HG03575 (cell line): Measurements from ENCODE around the gene SLC38A1.
"Not testable (repeated sequence)": the region's sequence is repeated elsewhere in the genome, so short reads cannot be mapped to it uniquely, and the experiment has no call there.

Experiments used
- ATAC-seq: cut with Tn5 transposase; IDR thresholded peaks from one replicate; pipeline ENCODE4 v1.9.1; 2021; ENCODE audit not compliant: unreplicated experiment, insufficient number of reproducible peaks, low FRiP score; ENCODE audit errors: extremely low read depth

SLC38A1 gene

GRCh38 chr12:46212108-46212982, 56.5 kb downstream of the SLC38A1 start:
- ATAC-seq = no peak

DNA sequence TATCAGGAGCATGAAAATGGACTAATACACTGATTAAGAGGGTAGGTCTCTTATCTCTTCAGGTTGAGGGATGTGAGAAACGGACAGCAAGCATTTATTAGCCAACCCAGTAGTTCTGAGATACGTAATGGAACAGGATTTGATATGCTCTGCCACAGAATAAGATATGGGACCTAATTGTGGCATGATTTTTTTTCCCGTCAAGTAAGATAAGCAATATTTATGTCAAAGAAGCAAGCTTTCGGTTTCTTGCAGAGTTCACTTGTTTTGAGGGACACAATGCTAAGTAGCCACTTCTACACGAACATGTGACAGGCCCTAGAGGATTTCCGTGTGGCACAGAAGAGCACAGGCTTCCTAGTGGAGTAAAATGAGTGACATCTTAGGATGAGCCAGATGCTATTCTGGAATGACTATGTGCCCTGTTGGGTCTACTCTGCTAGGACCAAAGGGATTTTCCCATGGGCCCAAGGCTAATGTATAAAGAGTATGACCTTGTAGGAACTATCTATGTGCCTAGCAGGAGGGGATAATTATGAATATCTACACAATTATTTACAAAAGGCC, 57.9 kb downstream of the SLC38A1 start:
- no peak for ATAC-seq

- ATAC-seq = peak; percentile 30
Observed at GRCh38 chr12:46209914-46210872, 58.6 kb downstream of the SLC38A1 start.

DNA sequence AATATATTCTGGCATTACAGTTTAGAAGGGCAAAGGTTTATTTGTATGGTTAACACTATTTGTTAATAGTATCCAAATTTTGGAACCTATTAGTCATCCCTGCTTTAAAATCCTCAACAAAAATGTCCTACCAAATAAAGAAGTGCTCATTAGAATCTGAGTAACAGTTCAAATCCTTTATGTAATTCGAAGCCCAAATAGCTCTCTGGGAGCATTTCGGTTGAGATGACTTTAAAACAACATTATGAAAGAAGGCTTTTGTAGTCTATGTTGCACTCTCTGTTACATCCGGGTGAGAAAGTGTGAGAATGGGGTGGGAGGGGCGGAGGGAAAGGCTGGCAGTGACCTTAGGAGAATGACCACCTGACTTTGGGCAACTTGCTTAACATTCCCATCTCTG, 59.7 kb downstream of the SLC38A1 start:
- no peak for ATAC-seq

DNA sequence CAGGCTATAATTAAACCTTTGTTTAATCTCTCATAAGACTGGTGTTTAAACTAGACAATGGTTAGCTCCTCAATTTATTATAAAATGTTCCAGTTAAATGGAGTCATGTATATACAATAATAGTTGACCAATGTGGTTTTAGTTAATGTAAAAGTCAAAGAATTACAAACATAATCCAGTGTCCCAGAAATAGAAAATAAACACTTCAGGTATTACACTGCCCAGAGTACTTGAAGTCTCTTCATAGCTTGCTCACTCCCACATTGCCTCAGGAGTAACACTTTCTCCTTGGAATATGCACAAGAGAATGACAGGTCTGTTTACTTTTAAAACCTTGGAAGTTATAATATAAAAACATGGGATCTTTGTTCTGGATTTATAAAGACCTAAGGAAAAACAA, 60.5 kb downstream of the SLC38A1 start:
- ATAC-seq = no peak

GRCh38 chr12:46207644-46208043, 61.2 kb downstream of the SLC38A1 start:
- ATAC-seq = no peak

DNA sequence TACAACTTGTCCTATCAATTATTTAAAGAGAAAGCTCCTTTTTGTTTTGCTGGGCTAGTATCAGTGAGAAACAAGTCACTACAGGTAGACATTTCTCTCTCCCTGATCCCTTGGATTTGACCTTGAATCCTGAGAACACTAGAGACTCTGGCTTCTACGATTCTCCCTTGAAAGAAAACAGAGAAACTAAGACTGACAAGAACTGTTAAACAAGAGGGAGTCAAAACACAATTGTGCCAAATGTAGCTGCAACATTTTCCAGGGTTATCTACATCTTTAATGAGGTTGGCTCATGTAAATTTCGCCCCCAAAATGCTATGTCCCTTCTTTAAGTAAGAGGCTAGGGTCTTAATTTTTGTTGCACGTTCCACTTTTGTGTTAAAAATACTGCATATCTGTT, 62.4 kb downstream of the SLC38A1 start:
- no peak for ATAC-seq

- no peak for ATAC-seq
Observed at GRCh38 chr12:46205294-46205693, 63.5 kb downstream of the SLC38A1 start.

DNA sequence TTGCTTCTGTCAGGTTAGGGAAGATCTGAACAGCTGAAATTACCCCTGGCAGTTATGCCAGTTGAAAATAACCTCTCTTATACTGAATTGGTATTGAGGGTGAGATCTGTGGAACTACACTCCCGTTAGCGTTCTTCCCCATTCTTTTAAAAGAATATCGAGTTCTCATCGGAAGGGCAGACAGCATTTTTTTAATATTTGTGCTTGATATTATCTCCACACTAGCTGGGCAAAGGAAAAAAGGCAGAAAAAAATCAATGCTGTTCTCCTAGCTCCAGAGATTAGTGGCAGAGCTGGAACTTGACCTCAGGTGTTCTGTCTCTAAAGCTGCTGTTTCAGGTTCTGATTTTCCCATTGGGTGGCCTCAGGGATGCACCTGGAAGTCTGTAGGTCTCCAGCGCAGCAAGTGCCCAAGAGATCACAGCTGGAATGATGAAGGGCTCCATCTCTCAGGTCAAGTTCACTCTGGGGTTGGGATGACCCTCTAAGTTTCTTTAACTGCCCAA, 67.5 kb downstream of the SLC38A1 start:
- ATAC-seq = no peak

DNA sequence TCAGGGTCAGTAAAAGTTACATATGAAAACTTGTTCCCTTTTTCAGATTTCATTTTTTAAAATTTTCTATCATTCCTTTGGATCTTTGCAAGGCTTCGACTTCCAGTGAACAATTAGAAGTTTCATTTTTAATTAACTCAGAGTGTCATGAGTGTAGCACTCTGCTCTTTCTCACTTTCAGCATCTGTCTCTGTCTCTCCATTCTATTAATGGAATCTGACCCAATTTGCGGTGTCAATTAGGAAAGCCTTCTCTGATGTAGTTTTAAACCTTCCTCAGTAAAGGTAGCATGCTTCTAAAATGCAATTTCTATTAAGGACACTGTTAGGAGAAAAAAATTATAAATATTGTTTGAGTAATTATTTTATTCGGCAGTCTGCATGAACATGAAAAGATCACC, 68.3 kb downstream of the SLC38A1 start:
- no peak for ATAC-seq

DNA sequence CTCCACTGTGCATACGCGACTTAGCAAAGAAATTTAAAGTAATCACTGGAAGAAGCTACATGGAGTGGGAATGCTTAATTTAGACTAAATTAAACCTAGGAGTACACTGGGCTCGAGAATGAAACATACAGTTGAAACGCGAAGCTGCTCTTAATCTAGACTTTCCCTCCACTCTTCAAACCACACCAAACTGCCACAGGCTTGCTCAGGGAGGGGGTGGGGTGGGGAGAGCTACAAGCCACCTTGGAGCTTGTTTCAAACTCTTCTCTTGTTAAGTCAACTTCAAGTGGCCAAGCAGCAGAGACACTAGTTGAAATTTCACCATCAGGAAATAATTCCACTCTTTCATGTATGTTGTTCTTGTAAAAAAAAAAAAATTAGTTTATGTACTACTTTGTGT, 69.9 kb downstream of the SLC38A1 start:
- ATAC-seq = no peak

DNA sequence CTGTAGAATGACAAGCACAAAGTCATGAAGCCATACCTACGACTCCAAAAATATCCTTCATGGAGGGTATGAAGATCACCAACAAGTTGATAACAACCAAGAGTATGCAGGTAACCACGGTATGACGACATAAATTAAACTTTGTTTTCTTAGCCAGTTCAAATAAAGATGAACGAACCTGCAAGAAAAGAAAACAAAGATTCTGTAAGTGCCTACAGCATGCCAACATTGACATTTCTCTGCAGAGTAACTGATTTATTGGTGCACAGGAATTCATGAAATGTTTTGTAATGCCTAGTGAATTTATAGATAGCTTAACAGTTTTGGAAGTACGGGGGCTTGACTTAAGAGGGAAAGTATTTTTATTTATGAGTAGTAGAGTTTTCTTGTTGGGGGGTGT, 71.0 kb downstream of the SLC38A1 start:
- no peak for ATAC-seq

DNA sequence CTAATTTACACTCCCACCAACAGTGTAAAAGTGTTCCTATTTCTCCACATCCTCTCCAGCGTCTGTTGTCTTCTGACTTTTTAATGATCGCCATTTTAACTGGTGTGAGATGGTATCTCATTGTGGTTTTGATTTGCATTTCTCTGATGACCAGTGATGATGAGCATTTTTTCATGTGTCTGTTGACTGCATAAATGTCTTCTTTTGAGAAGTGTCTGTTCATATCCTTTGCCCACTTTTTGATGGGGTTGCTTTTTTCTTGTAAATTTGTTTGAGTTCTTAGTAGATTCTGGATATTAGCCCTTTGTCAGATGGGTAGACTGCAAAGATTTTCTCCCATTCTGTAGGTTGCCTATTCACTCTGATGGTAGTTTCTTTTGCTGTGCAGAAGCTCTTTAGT, 78.3 kb downstream of the SLC38A1 start:
- ATAC-seq = not testable (repeated sequence)

- no peak for ATAC-seq
Observed at GRCh38 chr12:46188170-46188569, 80.7 kb downstream of the SLC38A1 start.

- no peak for ATAC-seq
Observed at GRCh38 chr12:46187023-46187422, 81.8 kb downstream of the SLC38A1 start.

DNA sequence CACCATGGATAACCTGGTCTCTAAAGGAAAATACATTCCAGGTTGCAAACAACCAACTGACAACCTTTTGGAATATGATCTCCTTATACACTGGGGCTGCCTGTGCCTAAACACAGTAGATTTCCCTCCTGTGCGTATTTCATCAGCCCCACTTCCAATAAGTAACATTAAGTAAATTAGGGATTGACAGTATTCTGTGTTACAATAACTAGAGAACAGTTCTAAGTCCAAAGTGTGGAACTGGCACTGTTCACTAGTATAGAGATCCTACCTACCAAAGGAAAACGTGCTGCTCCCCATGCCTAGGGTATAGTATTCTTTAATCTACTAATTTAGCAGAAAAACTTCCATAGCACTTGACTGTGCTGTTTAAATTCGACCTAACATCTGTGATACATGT, 82.8 kb downstream of the SLC38A1 start:
- no peak for ATAC-seq

DNA sequence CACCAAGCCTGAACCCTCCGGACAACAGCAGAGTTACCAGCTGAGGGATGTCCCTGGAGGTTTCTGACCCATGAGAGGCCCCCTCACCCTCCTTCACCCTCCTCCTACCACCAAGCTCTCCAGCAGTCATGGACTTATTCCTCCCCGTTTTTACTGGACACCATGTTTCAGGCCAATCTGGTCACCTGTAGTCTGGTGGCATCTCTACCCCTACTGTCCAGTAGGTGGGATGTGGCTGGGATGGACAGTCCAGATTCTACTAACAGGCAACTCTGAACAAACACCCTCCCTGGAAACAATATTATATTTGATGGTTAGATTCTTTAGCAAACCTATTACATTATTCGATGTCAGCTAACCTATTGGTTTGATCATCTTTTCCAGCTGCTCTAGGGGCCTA, 83.2 kb downstream of the SLC38A1 start:
- no peak for ATAC-seq

- ATAC-seq = no peak
Observed at GRCh38 chr12:46184798-46185595, 83.8 kb downstream of the SLC38A1 start.

GRCh38 chr12:46183112-46183511, 85.7 kb downstream of the SLC38A1 start:
- ATAC-seq = no peak
